K562 (cell line): Measurements from ENCODE around the gene CIAO3. TPM values are rescaled to one million over a fixed set of nuclear protein-coding genes. Genes with fewer than 3 reads are reported as not detected.

Source experiments
- AFF1 ChIP-seq, 2 experiments: fragments of 450-650 bp; IDR thresholded peaks; 2 replicates each; pipeline ENCODE4 v1.6.1; 2018; ENCODE audit warnings: mild to moderate bottlenecking in 2 of 2, low read depth in 1 of 2; ENCODE audit not compliant: partially characterized antibody in 2 of 2
- ARID1B ChIP-seq: fragments of 450-650 bp; IDR thresholded peaks from 2 replicates; pipeline ENCODE4 v1.6.1; 2016; ENCODE audit warnings: antibody characterized with exemption, mild to moderate bottlenecking, inconsistent platforms
- BCL6 ChIP-seq: fragments of 250-450 bp; sonication (Bioruptor Pico); IDR thresholded peaks from 2 replicates; pipeline ENCODE4 v1.4.0; 2020
- CBFA2T3 ChIP-seq: fragments of 450-650 bp; IDR thresholded peaks from 2 replicates; pipeline ENCODE4 v1.6.1; 2017
- CBX3 ChIP-seq, 2 experiments: IDR thresholded peaks; 1 replicate in 1 of 2; 2 replicates in 1 of 2; pipeline ENCODE4 v1.6.1; 2012; ENCODE audit warnings: inconsistent platforms in 2 of 2, low read length in 2 of 2, borderline replicate concordance in 1 of 2, control low read depth in 1 of 2
- CCNT2 ChIP-seq: IDR thresholded peaks from 2 replicates; pipeline ENCODE4 v1.6.1; 2011; ENCODE audit warnings: borderline replicate concordance, low read depth, mild to moderate bottlenecking, moderate library complexity, mixed read lengths, low read length; ENCODE audit not compliant: insufficient read length; ENCODE audit errors: extremely low read depth
- ELF4 ChIP-seq: fragments of 450-650 bp; formaldehyde crosslinking; IDR thresholded peaks from 2 replicates; pipeline ENCODE4 v1.4.0; 2022; ENCODE audit warnings: missing genetic modification characterization
- GTF2F1 ChIP-seq: IDR thresholded peaks from 2 replicates; pipeline ENCODE4 v1.6.1; 2011; ENCODE audit warnings: low read depth, low read length, improper control_type of control experiment
- HOMEZ ChIP-seq: fragments of 250-450 bp; sonication (Bioruptor Pico); IDR thresholded peaks from 2 replicates; pipeline ENCODE4 v1.4.0; 2020; ENCODE audit warnings: mild to moderate bottlenecking, moderate library complexity
- MECOM ChIP-seq: fragments of 250-450 bp; sonication (Bioruptor Pico); IDR thresholded peaks from 2 replicates; pipeline ENCODE4 v1.8.0; 2022; ENCODE audit warnings: inconsistent platforms
- MITF ChIP-seq: IDR thresholded peaks from 2 replicates; pipeline ENCODE4 v1.6.1; 2014; ENCODE audit warnings: antibody characterized with exemption
- NFRKB ChIP-seq: fragments of 450-650 bp; IDR thresholded peaks from 2 replicates; pipeline ENCODE4 v1.6.1; 2016; ENCODE audit warnings: low read depth
- NR2C1 ChIP-seq, 2 experiments: fragments of 450-650 bp; IDR thresholded peaks; 2 replicates each; pipeline ENCODE4 v1.6.1; 2017; ENCODE audit warnings: mild to moderate bottlenecking in 2 of 2, antibody characterized with exemption in 1 of 2, inconsistent platforms in 1 of 2, missing compliant biosample characterization in 1 of 2, missing genetic modification characterization in 1 of 2
- PCBP2 ChIP-seq: fragments of 200-400 bp; formaldehyde crosslinking; IDR thresholded peaks from 2 replicates; pipeline ENCODE4 v1.6.1; 2018; ENCODE audit warnings: low read length, low read depth, mild to moderate bottlenecking, moderate library complexity; ENCODE audit not compliant: poor library complexity, severe bottlenecking
- RB1 ChIP-seq: fragments of 450-650 bp; IDR thresholded peaks from 2 replicates; pipeline ENCODE4 v1.6.1; 2017; ENCODE audit warnings: low read depth, mild to moderate bottlenecking
- SIN3B ChIP-seq: fragments of 450-650 bp; IDR thresholded peaks from 2 replicates; pipeline ENCODE4 v1.6.1; 2017; ENCODE audit warnings: low read depth, mild to moderate bottlenecking, moderate library complexity
- YY1 ChIP-seq, 3 experiments: IDR thresholded peaks; 2 replicates each; pipeline ENCODE4 v1.6.1; 2011; ENCODE audit warnings: low read length in 2 of 3, mild to moderate bottlenecking in 2 of 3, moderate library complexity in 2 of 3, borderline replicate concordance in 1 of 3, control low read depth in 1 of 3, low read depth in 1 of 3; ENCODE audit not compliant: insufficient read depth in 3 of 3, insufficient replicate concordance in 2 of 3, control insufficient read depth in 1 of 3, insufficient read length in 1 of 3; ENCODE audit errors: extremely low read depth in 1 of 3
- ZEB2 ChIP-seq: fragments of 450-650 bp; IDR thresholded peaks from 2 replicates; pipeline ENCODE4 v1.6.1; 2016
- ZNF121 ChIP-seq: sonication (generic); formaldehyde crosslinking; conservative IDR thresholded peaks from 2 replicates; pipeline ENCODE4 v1.8.0; 2022; ENCODE audit warnings: missing genetic modification reagents
- ZNF224 ChIP-seq: sonication (generic); formaldehyde crosslinking; IDR thresholded peaks from 2 replicates; pipeline ENCODE4 v1.8.0; 2022; ENCODE audit warnings: mild to moderate bottlenecking, missing genetic modification reagents
- ZNF551 ChIP-seq: fragments of 250-450 bp; sonication (Bioruptor Pico); IDR thresholded peaks from 2 replicates; pipeline ENCODE4 v1.5.0; 2021; ENCODE audit warnings: mild to moderate bottlenecking, moderate library complexity
- ZNF780A ChIP-seq: fragments of 250-450 bp; sonication (Bioruptor Pico); IDR thresholded peaks from 2 replicates; pipeline ENCODE4 v1.5.0; 2021; ENCODE audit warnings: mild to moderate bottlenecking
- polyA plus RNA-seq, 8 experiments: library from polyadenylated mRNA; depleted of rRNA in 4 of 8; stranded (reverse) in 5 of 8; unstranded in 3 of 8; fragments of >200 nt; fragmentation: Nextera tagmentation in 2 of 8; fragmentation: Illumina TruSeq in 1 of 8; extraction: Ambion mirVana in 2 of 8; extraction: Trizol in 1 of 8; gene quantifications; 2 replicates each; pipeline versions ENCODE4 v1.2.1 to v1.2.3, GENCODE V29; 2011 to 2014; ENCODE audit warnings: inconsistent platforms in 1 of 8, missing spikeins in 1 of 8
- total RNA-seq, 7 experiments: library from RNA; depleted of rRNA in 6 of 7; stranded (reverse); fragments of >200 nt in 6 of 7; fragmentation: Illumina TruSeq in 2 of 7; extraction: Trizol in 2 of 7; gene quantifications; 2 replicates each; pipeline versions ENCODE4 v1.2.1 to v1.2.3, GENCODE V29; 2011 to 2021; ENCODE audit warnings: low replicate concordance in 1 of 7

Gene CIAO3
- total and polyA plus RNA-seq, 9 of the 15 experiments (the other 6 are each of a cell fraction or from before 2014, with no cell fraction given) = 2.2 to 35.6 (median 18.7) TPM

GRCh38 chr16:679814-680624 lies 60.8 kb downstream of the CIAO3 start, which contains the start of gene STUB1 (continued):
- TF ChIP-seq CBX3 (IDR thresholded peaks at IDR 0.05; ENCODE audit: borderline replicate concordance in 1 of 2, low read length in 2 of 2) = no peak
- no peak for TF ChIP-seq ZNF780A (CRISPR knock-in tag)
- no peak for TF ChIP-seq ARID1B
- TF ChIP-seq NFRKB = no peak
- TF ChIP-seq ZEB2 = no peak
- no peak for TF ChIP-seq ZNF224 (CRISPR knock-in tag)
- no peak for TF ChIP-seq ZNF551 (CRISPR knock-in tag)
- TF ChIP-seq BCL6 (CRISPR knock-in tag) = no peak
- peak; percentile 51; the same call in 1 of the 2 replicates for TF ChIP-seq RB1
- TF ChIP-seq PCBP2 = no peak
- peak; percentile 78; the same call in 1 of the 2 replicates for TF ChIP-seq SIN3B
- TF ChIP-seq CBFA2T3 = no peak
- TF ChIP-seq MECOM (CRISPR knock-in tag) = no peak
- no peak for TF ChIP-seq ZNF121 (CRISPR knock-in tag)
- TF ChIP-seq YY1 (IDR thresholded peaks at IDR 0.05; ENCODE audit: borderline replicate concordance in 1 of 3, control insufficient read depth in 1 of 3, extremely low read depth in 1 of 3, insufficient read depth in 3 of 3, insufficient read length in 1 of 3, insufficient replicate concordance in 2 of 3, low read depth in 1 of 3, low read length in 2 of 3) = peak in 1 of 3 experiments; percentile 10
- no peak for TF ChIP-seq ELF4 (CRISPR knock-in tag)
- TF ChIP-seq AFF1 (IDR thresholded peaks at IDR 0.05; ENCODE audit: low read depth in 1 of 2, partially characterized antibody in 2 of 2) = no peak
- no peak for TF ChIP-seq GTF2F1
- TF ChIP-seq MITF = no peak
- peak; percentile 55 for TF ChIP-seq CCNT2
- no peak for TF ChIP-seq HOMEZ (CRISPR knock-in tag)
- no peak for TF ChIP-seq NR2C1 (IDR thresholded peaks at IDR 0.05)
- no peak for TF ChIP-seq NR2C1 (tag; IDR thresholded peaks at IDR 0.05)
